Measurements from ENCODE around the gene THBS2. TPM values are rescaled to one million over a fixed set of nuclear protein-coding genes. Genes with fewer than 3 reads are reported as not detected.

THBS2 gene
- total RNA-seq, 2 experiments from 2014 or later, result not detected

- ATAC-seq (no peak), DNase-seq (no peak)
- TF ChIP-seq CTCF (IDR thresholded peaks at IDR 0.05), result no peak
- Mint-ChIP-seq H3K4me1 (ENCODE audit: low read depth) (no peaks in the 10 kb centered on the region), H3K9me3 (no peaks in the 10 kb centered on the region), H3K27me3 (peaks cover 3% of the 10 kb centered on the region), H3K36me3 (ENCODE audit: low read depth) (no peaks in the 10 kb centered on the region), H3K4me3 (no peak overlapping the region), H3K27ac (no peak overlapping the region)
- CTCF ChIA-PET, result no interaction called here
- POLR2A ChIA-PET, result no interaction called here
- intact Hi-C loops (cut with micrococcal nuclease), result no loop called here
Measured at GRCh38 chr6:169225131-169225576, 28.5 kb downstream of the THBS2 start.

GRCh38 chr6:169224716-169225115 lies 28.9 kb downstream of the THBS2 start:
- H3K27ac Mint-ChIP-seq, result no peak overlapping the region
- H3K9me3 Mint-ChIP-seq, result no peaks in the 10 kb centered on the region
- no peak overlapping the region for H3K4me3 Mint-ChIP-seq
- H3K4me1 Mint-ChIP-seq (ENCODE audit: low read depth), result no peaks in the 10 kb centered on the region
- CTCF ChIA-PET, result interaction anchor here (1.1 kb wide), 1 partner anchor 13 kb away, joined by 3 read pairs; no protein-coding TSS in a partner anchor
- DNase-seq, result no peak
- no peak for TF ChIP-seq CTCF (IDR thresholded peaks at IDR 0.05)
- intact Hi-C loops (cut with micrococcal nuclease), result no loop called here
- POLR2A ChIA-PET, result no interaction called here
- H3K36me3 Mint-ChIP-seq (ENCODE audit: low read depth), result no peaks in the 10 kb centered on the region
- peaks cover 3% of the 10 kb centered on the region for H3K27me3 Mint-ChIP-seq
- no peak for ATAC-seq

GRCh38 chr6:169224185-169224695 lies 29.4 kb downstream of the THBS2 start:
- Mint-ChIP-seq H3K27ac (no peak overlapping the region), H3K27me3 (peaks cover 3% of the 10 kb centered on the region), H3K36me3 (ENCODE audit: low read depth) (no peaks in the 10 kb centered on the region), H3K4me3 (no peak overlapping the region), H3K4me1 (ENCODE audit: low read depth) (no peaks in the 10 kb centered on the region), H3K9me3 (no peaks in the 10 kb centered on the region)
- CTCF ChIA-PET, result interaction anchor here (1.1 kb wide), 1 partner anchor 12 kb away, joined by 3 read pairs; no protein-coding TSS in a partner anchor
- DNase-seq (no peak), ATAC-seq (no peak)
- intact Hi-C loops (cut with micrococcal nuclease), result no loop called here
- TF ChIP-seq CTCF (IDR thresholded peaks at IDR 0.05), result no peak
- POLR2A ChIA-PET, result no interaction called here

GRCh38 chr6:169223006-169223405 lies 30.6 kb downstream of the THBS2 start:
- no peaks in the 10 kb centered on the region for H3K4me1 Mint-ChIP-seq (ENCODE audit: low read depth)
- no peak for ATAC-seq
- no peak for DNase-seq
- ChIA-PET POLR2A (no interaction called here), CTCF (no interaction called here)
- no peak for TF ChIP-seq CTCF (IDR thresholded peaks at IDR 0.05)
- H3K36me3 Mint-ChIP-seq (ENCODE audit: low read depth), result no peaks in the 10 kb centered on the region
- intact Hi-C loops (cut with micrococcal nuclease), result no loop called here
- no peak overlapping the region for H3K4me3 Mint-ChIP-seq
- no peak overlapping the region for H3K27ac Mint-ChIP-seq
- H3K27me3 Mint-ChIP-seq, result peaks cover 3% of the 10 kb centered on the region
- H3K9me3 Mint-ChIP-seq, result no peaks in the 10 kb centered on the region

GRCh38 chr6:169222126-169222525 lies 31.5 kb downstream of the THBS2 start:
- H3K36me3 Mint-ChIP-seq (ENCODE audit: low read depth), result no peaks in the 10 kb centered on the region
- CTCF ChIA-PET, result no interaction called here
- no peaks in the 10 kb centered on the region for H3K4me1 Mint-ChIP-seq (ENCODE audit: low read depth)
- intact Hi-C loops (cut with micrococcal nuclease), result no loop called here
- H3K4me3 Mint-ChIP-seq, result no peak overlapping the region
- POLR2A ChIA-PET, result no interaction called here
- DNase-seq (no peak), ATAC-seq (no peak)
- no peaks in the 10 kb centered on the region for H3K9me3 Mint-ChIP-seq
- no peak for TF ChIP-seq CTCF (IDR thresholded peaks at IDR 0.05)
- no peak overlapping the region for H3K27ac Mint-ChIP-seq
- peaks cover 3% of the 10 kb centered on the region for H3K27me3 Mint-ChIP-seq
